GM18517 (cell line): ENCODE results near the gene NYAP1.
A peak's percentile ranks its signal among the peaks of the same experiment; 100 is the strongest.
"Not testable (repeated sequence)": the region's sequence is repeated elsewhere in the genome, so short reads cannot be mapped to it uniquely, and the experiment has no call there.

Experiments
- ATAC-seq: cut with Tn5 transposase; IDR thresholded peaks from one replicate; pipeline ENCODE4 v1.9.1; 2021; ENCODE audit warnings: mild to moderate bottlenecking, moderate library complexity; ENCODE audit not compliant: unreplicated experiment

NYAP1 gene

GRCh38 chr7:100509231-100509630, 25.5 kb downstream of the NYAP1 start:
- ATAC-seq: no peak

- no peak for ATAC-seq
Observed at GRCh38 chr7:100510437-100511239, 26.9 kb downstream of the NYAP1 start.

GRCh38 chr7:100513212-100513810, 29.6 kb downstream of the NYAP1 start:
- no peak for ATAC-seq

- ATAC-seq: no peak
Observed at GRCh38 chr7:100515072-100515532, 31.4 kb downstream of the NYAP1 start.

GRCh38 chr7:100516135-100516812, 32.5 kb downstream of the NYAP1 start:
- no peak for ATAC-seq

- no peak for ATAC-seq
Observed at GRCh38 chr7:100517305-100517704, 33.6 kb downstream of the NYAP1 start.

GRCh38 chr7:100519580-100519979, 35.9 kb downstream of the NYAP1 start:
- ATAC-seq: no peak

- ATAC-seq: no peak
Observed at GRCh38 chr7:100520138-100520537, 36.4 kb downstream of the NYAP1 start.

GRCh38 chr7:100521076-100521475, 37.3 kb downstream of the NYAP1 start:
- ATAC-seq: no peak

GRCh38 chr7:100521909-100522593, 38.3 kb downstream of the NYAP1 start:
- not testable (repeated sequence) for ATAC-seq

- ATAC-seq: not testable (repeated sequence)
Observed at GRCh38 chr7:100523192-100523591, 39.5 kb downstream of the NYAP1 start.

GRCh38 chr7:100528108-100528866, 44.6 kb downstream of the NYAP1 start:
- ATAC-seq: not testable (repeated sequence)

- ATAC-seq: no peak
Observed at GRCh38 chr7:100532165-100533022, 48.7 kb downstream of the NYAP1 start.

- ATAC-seq: not testable (repeated sequence)
Observed at GRCh38 chr7:100535982-100536381, 52.3 kb downstream of the NYAP1 start.

GRCh38 chr7:100536695-100537094, 53.0 kb downstream of the NYAP1 start:
- ATAC-seq: not testable (repeated sequence)

- ATAC-seq: no peak
Observed at GRCh38 chr7:100538348-100538653, 54.6 kb downstream of the NYAP1 start.

GRCh38 chr7:100538654-100539435, 55.1 kb downstream of the NYAP1 start, which contains the start of gene AGFG2:
Gene AGFG2 (plus strand): TSS chr7:100539203. CDS start chr7:100539347, 144 bp downstream.
- peak; percentile 91 for ATAC-seq

GRCh38 chr7:100539436-100540006, 55.8 kb downstream of the NYAP1 start:
- no peak for ATAC-seq
